ENCODE measurements around the gene CACNA2D3. TPM values are rescaled to one million over a fixed set of nuclear protein-coding genes. Genes with fewer than 3 reads are reported as not detected.

The CACNA2D3 gene
- total and polyA plus RNA-seq, 5 donors, result 29.2 to 64.5 (median 42.4) TPM

DNA sequence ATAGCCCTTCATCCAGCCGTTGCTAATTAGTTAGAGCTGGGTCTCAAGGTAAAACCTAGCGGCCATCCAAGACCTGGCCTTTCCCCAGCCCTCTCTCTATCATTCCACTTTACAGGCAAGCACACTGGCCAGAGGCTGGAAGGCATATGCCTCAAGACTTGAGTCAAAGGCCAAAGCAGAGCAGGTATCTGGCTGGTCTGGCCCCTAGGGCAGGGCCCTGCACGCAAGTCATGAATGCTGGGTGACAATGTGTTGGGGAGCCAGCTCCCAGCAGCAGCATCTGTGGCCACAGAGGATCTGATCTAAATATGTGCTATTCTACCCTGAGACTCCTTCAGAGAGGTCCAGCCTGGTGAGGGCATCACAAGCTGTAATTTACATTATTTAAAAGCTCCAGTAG is 691.9 kb downstream of the CACNA2D3 start:
- intact Hi-C loops (cut with DNase I), result no loop called here
- DNase-seq (no peak), ATAC-seq (no peak)
- 91% methylated on average over 3 of the region's 3 CpGs for WGBS
- no peak overlapping the region for H3K4me3 ChIP-seq (ENCODE audit: low read length)
- H3K27ac ChIP-seq (ENCODE audit: low read length), result no peak overlapping the region
- no peaks in the 10 kb centered on the region for H3K9me3 ChIP-seq (ENCODE audit: control insufficient read depth, low read length)
- H3K27me3 ChIP-seq (ENCODE audit: control insufficient read depth, insufficient read depth), result no peaks in the 10 kb centered on the region
- no peaks in the 10 kb centered on the region for H3K4me1 ChIP-seq (ENCODE audit: control insufficient read depth, insufficient read depth, low read length)

- ATAC-seq (no peak), DNase-seq (no peak)
- Histone ChIP-seq H3K4me3 (ENCODE audit: low read length) (no peak overlapping the region), H3K27ac (ENCODE audit: low read length) (no peak overlapping the region), H3K27me3 (ENCODE audit: control insufficient read depth, insufficient read depth) (no peaks in the 10 kb centered on the region), H3K9me3 (ENCODE audit: control insufficient read depth, low read length) (no peaks in the 10 kb centered on the region), H3K4me1 (ENCODE audit: control insufficient read depth, insufficient read depth, low read length) (peaks cover 2% of the 10 kb centered on the region)
- intact Hi-C loops (cut with DNase I), result no loop called here
- 84% methylated on average over 1 of the region's 1 CpG for WGBS
Measured at GRCh38 chr3:54817628-54818027, 695.3 kb downstream of the CACNA2D3 start.

GRCh38 chr3:54818486-54818885 is 696.1 kb downstream of the CACNA2D3 start:
- ATAC-seq, result no peak
- intact Hi-C loops (cut with DNase I), result no loop called here
- DNase-seq, result no peak
- WGBS, result 87% methylated on average over 2 of the region's 2 CpGs
- Histone ChIP-seq H3K27ac (ENCODE audit: low read length) (no peak overlapping the region), H3K4me1 (ENCODE audit: control insufficient read depth, insufficient read depth, low read length) (peaks cover 2% of the 10 kb centered on the region), H3K4me3 (ENCODE audit: low read length) (no peak overlapping the region), H3K27me3 (ENCODE audit: control insufficient read depth, insufficient read depth) (no peaks in the 10 kb centered on the region), H3K9me3 (ENCODE audit: control insufficient read depth, low read length) (no peaks in the 10 kb centered on the region)

DNA sequence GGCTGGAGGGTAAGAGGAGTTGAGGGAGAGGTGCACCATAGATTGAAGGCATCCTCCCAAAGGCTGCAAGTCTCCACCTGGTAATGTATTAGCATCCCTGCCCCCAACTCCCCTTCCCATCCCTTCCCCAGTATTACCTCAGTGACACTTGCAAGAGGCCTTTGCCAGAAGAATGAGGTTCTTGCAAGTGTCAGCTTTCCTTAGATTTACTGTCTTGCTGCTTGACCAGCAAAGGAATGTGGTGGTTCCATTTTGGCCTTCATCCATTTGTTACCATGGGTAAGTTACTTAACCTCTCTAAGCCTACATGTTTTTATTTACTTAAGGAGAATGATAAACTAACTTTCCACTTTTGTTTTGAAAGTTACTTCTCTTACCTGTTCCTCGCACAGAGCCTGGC is 696.6 kb downstream of the CACNA2D3 start:
- WGBS, result 100% methylated on average over 1 of the region's 1 CpG
- H3K27me3 ChIP-seq (ENCODE audit: control insufficient read depth, insufficient read depth), result no peaks in the 10 kb centered on the region
- no peak for DNase-seq

DNA sequence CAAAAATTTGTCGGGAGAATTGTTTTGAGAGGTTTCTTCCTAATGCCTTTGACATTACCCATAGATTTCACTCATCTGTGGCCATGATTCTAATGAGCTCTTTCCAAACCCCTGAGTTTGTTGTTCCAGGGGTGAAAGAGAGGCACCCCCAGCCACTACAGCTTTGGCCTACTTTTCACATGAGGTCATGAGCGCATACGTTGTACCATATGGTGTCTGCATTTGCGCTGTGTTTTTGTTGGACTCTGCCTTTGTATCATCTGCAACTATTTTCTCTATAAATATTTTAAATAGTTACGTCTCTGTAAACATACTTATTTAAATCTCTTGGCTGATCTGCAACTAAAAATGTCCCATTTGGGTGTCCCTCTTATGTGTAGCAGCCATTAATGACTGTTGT is 697.6 kb downstream of the CACNA2D3 start:
- intact Hi-C loops (cut with DNase I), result no loop called here
- Histone ChIP-seq H3K4me1 (ENCODE audit: control insufficient read depth, insufficient read depth, low read length) (peaks cover 2% of the 10 kb centered on the region), H3K9me3 (ENCODE audit: control insufficient read depth, low read length) (no peaks in the 10 kb centered on the region), H3K27ac (ENCODE audit: low read length) (no peak overlapping the region), H3K4me3 (ENCODE audit: low read length) (no peak overlapping the region), H3K27me3 (ENCODE audit: control insufficient read depth, insufficient read depth) (no peaks in the 10 kb centered on the region)
- WGBS, result 85% methylated on average over 5 of the region's 5 CpGs
- DNase-seq (no peak), ATAC-seq (no peak)

More for the DNA sequence above, 696.6 kb downstream of the CACNA2D3 start:
- Histone ChIP-seq H3K4me1 (ENCODE audit: control insufficient read depth, insufficient read depth, low read length) (peaks cover 2% of the 10 kb centered on the region), H3K27ac (ENCODE audit: low read length) (no peak overlapping the region), H3K4me3 (ENCODE audit: low read length) (no peak overlapping the region), H3K9me3 (ENCODE audit: control insufficient read depth, low read length) (no peaks in the 10 kb centered on the region)
- intact Hi-C loops (cut with DNase I), result no loop called here
- ATAC-seq, result no peak

- Histone ChIP-seq H3K9me3 (ENCODE audit: control insufficient read depth, low read length) (no peaks in the 10 kb centered on the region), H3K4me1 (ENCODE audit: control insufficient read depth, insufficient read depth, low read length) (peaks cover 2% of the 10 kb centered on the region), H3K27me3 (ENCODE audit: control insufficient read depth, insufficient read depth) (no peaks in the 10 kb centered on the region), H3K27ac (ENCODE audit: low read length) (no peak overlapping the region), H3K4me3 (ENCODE audit: low read length) (no peak overlapping the region)
- whole genome bisulfite sequencing, result 3% methylated on average over 1 of the region's 1 CpG
- intact Hi-C loops (cut with DNase I), result no loop called here
- ATAC-seq (peak; percentile 71 to 91), DNase-seq (no peak)
Measured at GRCh38 chr3:54822206-54822605, 699.9 kb downstream of the CACNA2D3 start.

DNA sequence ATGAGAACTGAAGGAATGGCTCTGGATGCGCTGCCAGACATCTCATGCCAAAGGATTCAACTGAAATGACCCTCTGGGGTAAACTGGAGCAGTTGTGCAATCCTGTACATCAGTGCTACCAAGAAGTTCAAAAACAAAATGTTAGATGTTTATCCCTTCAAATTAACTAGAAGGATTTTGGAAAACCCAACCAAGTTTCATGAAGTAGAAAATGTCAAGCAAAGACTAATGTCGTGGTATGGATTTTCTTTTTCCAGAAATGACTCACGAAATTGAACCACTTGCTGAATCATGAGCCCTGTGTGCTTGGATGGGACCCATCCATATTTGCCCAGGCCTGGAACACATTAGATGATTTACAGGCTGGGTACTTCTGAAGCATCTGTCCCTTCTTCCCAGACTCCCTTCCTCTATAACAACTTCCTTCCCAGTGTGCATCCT is 703.9 kb downstream of the CACNA2D3 start:
- Histone ChIP-seq H3K9me3 (ENCODE audit: control insufficient read depth, low read length) (peaks cover 3% of the 10 kb centered on the region), H3K27me3 (ENCODE audit: control insufficient read depth, insufficient read depth) (no peaks in the 10 kb centered on the region), H3K4me1 (ENCODE audit: control insufficient read depth, insufficient read depth, low read length) (peaks cover 2% of the 10 kb centered on the region), H3K27ac (ENCODE audit: low read length) (no peak overlapping the region), H3K4me3 (ENCODE audit: low read length) (no peak overlapping the region)
- WGBS, result 79% methylated on average over 3 of the region's 3 CpGs
- intact Hi-C loops (cut with DNase I), result no loop called here
- DNase-seq (no peak), ATAC-seq (no peak)

DNA sequence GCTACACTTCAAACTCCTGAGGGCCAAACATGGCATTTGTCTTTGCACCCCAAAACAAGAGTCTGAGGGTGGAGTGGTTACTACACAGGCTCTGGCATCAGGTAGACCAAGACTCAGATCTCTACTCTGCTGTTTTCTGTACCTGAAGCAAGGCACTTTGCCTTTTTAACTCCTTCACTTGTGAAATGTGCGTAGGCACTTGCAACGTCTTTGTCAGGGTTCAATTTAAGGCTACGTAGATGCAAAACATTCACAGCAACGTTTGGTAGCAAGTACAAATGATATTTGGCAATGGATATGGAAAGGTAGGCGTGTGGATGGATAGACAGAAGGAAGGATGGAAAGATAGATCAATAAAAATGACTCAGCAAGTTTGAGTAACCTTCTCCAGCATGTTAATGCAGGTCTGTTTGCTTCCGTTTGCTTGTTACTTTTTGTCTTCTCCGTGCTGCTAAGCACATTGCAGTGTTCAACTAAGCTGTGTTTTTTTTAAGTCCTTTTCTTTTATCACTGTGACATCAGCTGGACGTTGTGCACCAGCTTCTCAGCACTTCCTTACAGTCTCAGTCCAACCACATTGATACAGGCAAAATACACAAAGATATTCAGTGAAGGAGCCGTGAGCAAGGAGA is 704.8 kb downstream of the CACNA2D3 start:
- peaks cover 3% of the 10 kb centered on the region for H3K9me3 ChIP-seq (ENCODE audit: control insufficient read depth, low read length)
- no peak overlapping the region for H3K27ac ChIP-seq (ENCODE audit: low read length)
- intact Hi-C loops (cut with DNase I), result no loop called here
- H3K4me1 ChIP-seq (ENCODE audit: control insufficient read depth, insufficient read depth, low read length), result peaks cover 2% of the 10 kb centered on the region
- no peak overlapping the region for H3K4me3 ChIP-seq (ENCODE audit: low read length)
- no peak for DNase-seq
- 69% methylated on average over 9 of the region's 9 CpGs for WGBS
- no peaks in the 10 kb centered on the region for H3K27me3 ChIP-seq (ENCODE audit: control insufficient read depth, insufficient read depth)
- no peak for ATAC-seq

- Histone ChIP-seq H3K27me3 (ENCODE audit: control insufficient read depth, insufficient read depth) (no peaks in the 10 kb centered on the region), H3K27ac (ENCODE audit: low read length) (no peak overlapping the region), H3K4me3 (ENCODE audit: low read length) (no peak overlapping the region), H3K4me1 (ENCODE audit: control insufficient read depth, insufficient read depth, low read length) (no peaks in the 10 kb centered on the region), H3K9me3 (ENCODE audit: control insufficient read depth, low read length) (peaks cover 3% of the 10 kb centered on the region)
- intact Hi-C loops (cut with DNase I), result no loop called here
- ATAC-seq (no peak), DNase-seq (no peak)
- WGBS, result 71% methylated on average over 2 of the region's 2 CpGs
Measured at GRCh38 chr3:54827776-54828175, 705.4 kb downstream of the CACNA2D3 start.

DNA sequence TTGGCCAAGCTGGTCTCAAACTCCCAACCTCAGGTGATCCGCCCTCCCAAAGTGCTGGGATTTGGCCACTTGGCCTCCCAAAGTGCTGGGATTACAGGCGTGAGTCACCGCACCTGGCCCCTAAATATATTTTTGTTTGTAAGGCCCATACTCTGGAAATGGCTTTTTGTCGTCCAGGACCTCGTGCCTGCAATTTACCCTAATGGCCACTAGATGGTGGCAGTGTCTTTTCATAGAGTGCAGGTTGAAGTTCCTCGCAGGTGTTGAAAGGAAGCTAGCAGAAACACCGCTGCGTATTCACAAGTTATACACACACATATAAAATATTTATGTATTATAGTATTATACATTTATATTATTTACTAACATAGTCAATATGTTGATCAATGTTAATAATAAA is 708.3 kb downstream of the CACNA2D3 start:
- Histone ChIP-seq H3K9me3 (ENCODE audit: control insufficient read depth, low read length) (peaks cover 3% of the 10 kb centered on the region), H3K27ac (ENCODE audit: low read length) (no peak overlapping the region), H3K4me1 (ENCODE audit: control insufficient read depth, insufficient read depth, low read length) (no peaks in the 10 kb centered on the region), H3K4me3 (ENCODE audit: low read length) (no peak overlapping the region), H3K27me3 (ENCODE audit: control insufficient read depth, insufficient read depth) (no peaks in the 10 kb centered on the region)
- 71% methylated on average over 8 of the region's 8 CpGs for WGBS
- ATAC-seq (no peak), DNase-seq (no peak)
- intact Hi-C loops (cut with DNase I), result no loop called here

GRCh38 chr3:54831112-54831511 is 708.8 kb downstream of the CACNA2D3 start:
- Histone ChIP-seq H3K27ac (ENCODE audit: low read length) (no peak overlapping the region), H3K27me3 (ENCODE audit: control insufficient read depth, insufficient read depth) (no peaks in the 10 kb centered on the region), H3K4me3 (ENCODE audit: low read length) (no peak overlapping the region), H3K4me1 (ENCODE audit: control insufficient read depth, insufficient read depth, low read length) (no peaks in the 10 kb centered on the region), H3K9me3 (ENCODE audit: control insufficient read depth, low read length) (peaks cover 3% of the 10 kb centered on the region)
- WGBS, result 94% methylated on average over 2 of the region's 2 CpGs
- no peak for ATAC-seq
- intact Hi-C loops (cut with DNase I), result no loop called here
- DNase-seq, result no peak

DNA sequence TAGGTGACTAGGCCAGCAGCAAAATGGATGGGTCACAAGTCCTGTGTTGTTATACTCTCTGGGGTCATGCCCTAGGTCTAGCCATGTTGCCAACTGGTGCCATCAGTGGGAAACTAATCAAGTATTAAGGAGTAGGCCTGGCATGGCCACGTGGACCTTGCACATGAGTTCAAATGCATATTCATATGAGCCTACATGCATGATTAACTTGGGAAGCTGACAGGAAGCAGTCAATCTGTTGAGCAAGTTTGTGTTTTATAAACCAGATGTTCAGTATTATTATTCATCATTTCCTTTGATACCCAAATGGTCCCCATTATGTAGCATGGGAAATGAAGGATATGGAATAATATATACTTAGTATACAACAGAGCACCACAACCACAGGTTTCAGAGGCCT is 710.5 kb downstream of the CACNA2D3 start:
- Histone ChIP-seq H3K27me3 (ENCODE audit: control insufficient read depth, insufficient read depth) (no peaks in the 10 kb centered on the region), H3K4me3 (ENCODE audit: low read length) (no peak overlapping the region), H3K27ac (ENCODE audit: low read length) (no peak overlapping the region), H3K4me1 (ENCODE audit: control insufficient read depth, insufficient read depth, low read length) (no peaks in the 10 kb centered on the region), H3K9me3 (ENCODE audit: control insufficient read depth, low read length) (peaks cover 3% of the 10 kb centered on the region)
- intact Hi-C loops (cut with DNase I), result no loop called here
- no peak for ATAC-seq
- 68% methylated on average over 1 of the region's 1 CpG for WGBS
- no peak for DNase-seq
